Progenitor cell of endocrine pancreas (in vitro differentiated cells): ENCODE results near the gene DNAJC13. TPM values are rescaled to one million over a fixed set of nuclear protein-coding genes. Genes with fewer than 3 reads are reported as not detected.

Experiments
- DNase-seq: peaks from one replicate; pipeline ENCODE4 v3.0.0; 2021; ENCODE audit warnings: low spot score; ENCODE audit not compliant: unreplicated experiment
- H3K27ac Mint-ChIP-seq: 2 replicates; pipeline ENCODE4 v1.8.0; 2021; ENCODE audit warnings: mild to moderate bottlenecking, moderate library complexity, mixed read lengths
- H3K27me3 Mint-ChIP-seq: 2 replicates; pipeline ENCODE4 v1.8.0; 2021; ENCODE audit warnings: mixed read lengths
- H3K36me3 Mint-ChIP-seq: 2 replicates; pipeline ENCODE4 v1.8.0; 2022; ENCODE audit warnings: mixed read lengths; ENCODE audit not compliant: insufficient read depth
- H3K4me1 Mint-ChIP-seq: 2 replicates; pipeline ENCODE4 v1.8.0; 2021; ENCODE audit warnings: low read depth, mixed read lengths
- H3K4me3 Mint-ChIP-seq: 2 replicates; pipeline ENCODE4 v1.8.0; 2021; ENCODE audit warnings: low read depth, mild to moderate bottlenecking, moderate library complexity, mixed read lengths
- H3K9me3 Mint-ChIP-seq: 2 replicates; pipeline ENCODE4 v1.8.0; 2021; ENCODE audit warnings: low read depth, mixed read lengths
- total RNA-seq: library from RNA; stranded (reverse); gene quantifications from 2 replicates; pipeline ENCODE4 v1.2.1, GENCODE V29; 2021
- TF ChIP-seq, protein P1 (sequence below): fragments of 200-600 bp; sonication (generic); IDR thresholded peaks from one replicate; pipeline ENCODE4 v1.5.0; 2021; ENCODE audit warnings: antibody characterized with exemption, mild to moderate bottlenecking; ENCODE audit not compliant: unreplicated experiment

The DNAJC13 gene
- total RNA-seq, 1 donor from 2014 or later, result 37.3 TPM

DNA sequence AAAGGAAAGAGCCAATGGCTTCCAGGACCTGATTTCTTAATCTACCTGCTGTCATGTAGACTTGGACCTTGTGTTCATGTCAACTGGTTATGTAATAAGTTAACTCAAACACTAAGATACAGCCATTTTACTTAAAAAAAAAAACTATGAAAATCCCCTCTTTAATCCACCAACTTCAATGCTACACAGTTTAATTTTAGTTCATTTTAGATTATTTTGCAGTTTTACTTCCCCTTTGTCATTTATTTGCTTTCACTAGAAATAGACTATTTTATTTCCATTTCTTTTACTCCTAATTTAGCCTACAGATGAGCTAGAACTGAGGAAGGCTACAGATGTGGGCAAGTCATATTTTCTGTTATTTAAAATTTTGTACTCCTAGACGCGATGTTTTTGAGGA lies 10.7 kb upstream of the DNAJC13 start:
- no peak for DNase-seq
- H3K9me3 Mint-ChIP-seq, result no peaks in the 10 kb centered on the region
- H3K27ac Mint-ChIP-seq, result no peak overlapping the region
- peaks cover 2% of the 10 kb centered on the region for H3K4me1 Mint-ChIP-seq
- TF ChIP-seq, protein P1, sequence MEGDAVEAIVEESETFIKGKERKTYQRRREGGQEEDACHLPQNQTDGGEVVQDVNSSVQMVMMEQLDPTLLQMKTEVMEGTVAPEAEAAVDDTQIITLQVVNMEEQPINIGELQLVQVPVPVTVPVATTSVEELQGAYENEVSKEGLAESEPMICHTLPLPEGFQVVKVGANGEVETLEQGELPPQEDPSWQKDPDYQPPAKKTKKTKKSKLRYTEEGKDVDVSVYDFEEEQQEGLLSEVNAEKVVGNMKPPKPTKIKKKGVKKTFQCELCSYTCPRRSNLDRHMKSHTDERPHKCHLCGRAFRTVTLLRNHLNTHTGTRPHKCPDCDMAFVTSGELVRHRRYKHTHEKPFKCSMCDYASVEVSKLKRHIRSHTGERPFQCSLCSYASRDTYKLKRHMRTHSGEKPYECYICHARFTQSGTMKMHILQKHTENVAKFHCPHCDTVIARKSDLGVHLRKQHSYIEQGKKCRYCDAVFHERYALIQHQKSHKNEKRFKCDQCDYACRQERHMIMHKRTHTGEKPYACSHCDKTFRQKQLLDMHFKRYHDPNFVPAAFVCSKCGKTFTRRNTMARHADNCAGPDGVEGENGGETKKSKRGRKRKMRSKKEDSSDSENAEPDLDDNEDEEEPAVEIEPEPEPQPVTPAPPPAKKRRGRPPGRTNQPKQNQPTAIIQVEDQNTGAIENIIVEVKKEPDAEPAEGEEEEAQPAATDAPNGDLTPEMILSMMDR, result no peak
- H3K27me3 Mint-ChIP-seq, result no peaks in the 10 kb centered on the region
- H3K4me3 Mint-ChIP-seq, result no peak overlapping the region
- no peaks in the 10 kb centered on the region for H3K36me3 Mint-ChIP-seq

DNA sequence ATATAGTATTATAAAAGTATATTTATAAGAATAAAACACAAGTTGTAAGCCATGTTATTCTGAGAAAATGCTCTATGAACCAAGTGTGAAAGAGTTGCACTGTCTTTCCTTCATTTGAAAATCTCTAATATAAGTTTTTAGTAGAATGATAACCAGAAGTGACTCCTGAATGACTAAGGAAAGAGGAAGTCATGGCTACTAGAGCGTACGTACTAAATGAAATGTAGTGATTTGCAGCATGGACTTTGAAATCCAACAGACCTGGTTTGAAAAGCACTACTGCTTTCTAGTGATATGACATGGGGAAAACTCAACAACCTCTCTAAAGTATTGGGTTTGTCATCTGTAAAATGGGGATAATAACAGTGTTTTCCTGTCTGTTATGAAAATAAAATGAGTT lies 10.3 kb upstream of the DNAJC13 start:
- H3K27ac Mint-ChIP-seq, result no peak overlapping the region
- DNase-seq, result no peak
- TF ChIP-seq, protein P1, result no peak
- H3K9me3 Mint-ChIP-seq, result no peaks in the 10 kb centered on the region
- H3K4me1 Mint-ChIP-seq, result peaks cover 2% of the 10 kb centered on the region
- no peaks in the 10 kb centered on the region for H3K36me3 Mint-ChIP-seq
- H3K4me3 Mint-ChIP-seq, result no peak overlapping the region
- no peaks in the 10 kb centered on the region for H3K27me3 Mint-ChIP-seq

DNA sequence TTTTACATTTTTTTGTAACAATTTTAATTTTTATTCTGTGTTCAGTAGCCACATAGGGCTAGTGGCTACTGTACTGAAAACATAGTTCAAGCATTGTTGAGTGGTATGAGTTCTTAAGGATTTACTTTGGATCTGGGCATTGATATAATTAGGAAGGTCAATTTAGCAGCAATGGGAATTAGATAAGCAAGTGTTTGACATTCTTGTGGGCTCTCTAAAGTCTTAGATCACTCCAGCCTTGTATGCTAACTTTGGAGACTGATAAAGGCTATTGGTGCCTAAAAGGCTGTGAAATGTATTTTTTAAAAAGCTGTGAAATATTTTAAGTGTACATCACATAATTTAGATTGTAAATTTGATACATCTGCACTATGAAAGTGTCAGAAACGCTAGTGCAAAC lies 2.5 kb upstream of the DNAJC13 start:
- Mint-ChIP-seq H3K36me3 (no peaks in the 10 kb centered on the region), H3K4me3 (no peak overlapping the region), H3K4me1 (peaks cover 34% of the 10 kb centered on the region), H3K9me3 (no peaks in the 10 kb centered on the region), H3K27ac (no peak overlapping the region), H3K27me3 (no peaks in the 10 kb centered on the region)
- no peak for DNase-seq
- TF ChIP-seq, protein P1, result no peak

DNA sequence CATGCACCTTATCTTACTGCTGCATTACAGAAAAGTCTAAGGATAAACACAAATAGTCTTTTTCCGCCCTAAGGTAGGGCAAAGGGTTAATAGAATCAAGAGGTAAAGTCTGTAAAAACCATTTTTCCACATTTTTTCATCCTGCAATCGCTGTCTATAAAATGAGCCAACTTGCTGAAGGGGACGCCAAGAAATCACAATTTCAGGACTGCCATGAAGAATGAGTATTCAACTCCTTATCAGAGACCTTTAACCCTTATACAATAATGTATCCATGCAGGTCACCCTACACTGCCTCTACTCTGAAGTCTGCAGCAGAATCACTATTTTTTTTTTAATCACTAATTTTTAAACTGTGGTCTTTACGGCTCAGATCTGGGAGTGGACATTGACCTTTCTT lies 1.1 kb upstream of the DNAJC13 start:
- Mint-ChIP-seq H3K27me3 (no peaks in the 10 kb centered on the region), H3K36me3 (no peaks in the 10 kb centered on the region), H3K9me3 (no peaks in the 10 kb centered on the region), H3K4me3 (peak overlapping the region; percentile 99), H3K4me1 (peaks cover 40% of the 10 kb centered on the region), H3K27ac (peak overlapping the region; percentile 72)
- DNase-seq, result no peak
- TF ChIP-seq, protein P1, result no peak

DNA sequence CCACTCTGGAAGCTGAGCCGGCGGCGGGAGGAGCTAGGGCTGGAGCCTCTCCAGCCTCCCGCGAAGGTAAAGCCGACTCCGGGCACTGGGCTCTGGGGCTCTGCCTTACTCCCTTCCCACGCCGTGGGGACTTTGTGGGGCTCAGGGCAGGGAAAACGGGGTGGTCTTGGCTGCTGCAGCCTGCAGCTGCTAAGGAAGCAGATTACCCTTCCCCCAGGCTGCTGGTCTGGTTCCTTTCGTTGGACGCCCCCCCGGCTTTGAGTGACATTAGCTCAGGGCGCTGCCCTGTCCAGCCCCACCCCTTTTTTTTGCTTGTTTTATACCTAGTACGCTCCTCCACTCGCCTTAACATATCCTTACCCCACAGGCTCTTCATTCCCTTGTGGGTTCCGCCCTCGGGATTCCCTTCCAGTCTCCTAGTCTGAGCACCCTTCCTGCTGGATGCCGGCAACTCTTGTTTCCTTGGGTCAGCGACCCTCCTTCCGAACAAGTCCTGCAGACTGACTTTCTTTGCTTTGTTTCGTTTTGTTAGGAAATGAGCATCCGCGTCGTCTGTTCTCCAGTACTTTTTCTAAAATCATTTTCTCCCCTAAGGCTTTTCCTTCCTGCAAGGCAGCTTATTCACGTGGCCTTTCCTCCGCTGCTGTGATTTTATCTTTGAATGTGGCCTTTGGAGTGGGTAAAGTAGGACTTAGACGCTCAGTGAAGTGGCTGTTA lies 551 bp downstream of the DNAJC13 start:
- Mint-ChIP-seq H3K27ac (peak overlapping the region; percentile 98), H3K36me3 (no peaks in the 10 kb centered on the region), H3K4me1 (peaks cover 40% of the 10 kb centered on the region), H3K4me3 (peak overlapping the region; percentile 99), H3K9me3 (no peaks in the 10 kb centered on the region), H3K27me3 (no peaks in the 10 kb centered on the region)
- TF ChIP-seq, protein P1, result no peak
- DNase-seq, result no peak
